Esophagus muscularis mucosa (tissue), 4 donors: ENCODE data around the gene DHX58. TPM values are rescaled to one million over a fixed set of nuclear protein-coding genes. Genes with fewer than 3 reads are reported as not detected.

Experiments used
- DNase-seq: peaks from one replicate; pipeline ENCODE4 v3.0.0-alpha.2; 2017; ENCODE audit errors: extremely low spot score
- H3K27ac ChIP-seq, 4 donors: fragments of 200-600 bp; sonication (generic); replicated peaks in 1 of 4; 1 replicate in 3 of 4; 2 replicates in 1 of 4; pipeline ENCODE4 v1.5.1; 2016 to 2019; ENCODE audit warnings: mild to moderate bottlenecking in 1 of 4
- H3K27me3 ChIP-seq, 4 donors: fragments of 200-600 bp; sonication (generic); one replicate each; pipeline versions ENCODE4 v1.5.1 to v1.6.0; 2016 to 2019
- H3K36me3 ChIP-seq, 4 donors: fragments of 200-600 bp; sonication (generic); one replicate each; pipeline ENCODE4 v1.5.1; 2016 to 2019
- H3K4me1 ChIP-seq, 4 donors: fragments of 200-600 bp; sonication (generic); one replicate each; pipeline ENCODE4 v1.5.1; 2016 to 2019
- H3K4me3 ChIP-seq, 4 donors: fragments of 200-600 bp; sonication (generic); 1 replicate in 2 of 4; 2 replicates in 2 of 4; pipeline ENCODE4 v1.5.1; 2016 to 2019; ENCODE audit warnings: mild to moderate bottlenecking in 4 of 4, moderate library complexity in 1 of 4
- H3K9me3 ChIP-seq, 4 donors: fragments of 200-600 bp; sonication (generic); 1 replicate in 3 of 4; 2 replicates in 1 of 4; pipeline ENCODE4 v1.5.1; 2016 to 2019
- EP300 ChIP-seq: sonication (generic); formaldehyde crosslinking; IDR thresholded peaks from one replicate; pipeline ENCODE4 v1.6.1; 2017; ENCODE audit warnings: antibody characterized with exemption
- POLR2A ChIP-seq: fragments of 450-650 bp; IDR thresholded peaks from one replicate; pipeline ENCODE4 v1.6.1; 2017; ENCODE audit warnings: antibody characterized with exemption, moderate library complexity, mild to moderate bottlenecking, low read depth
- POLR2AphosphoS5 ChIP-seq, 2 donors: sonication (generic); formaldehyde crosslinking; IDR thresholded peaks; one replicate each; pipeline ENCODE4 v1.6.1; 2017; ENCODE audit warnings: antibody characterized with exemption in 2 of 2
- WGBS: methylation state at CpG from one replicate; pipeline ENCODE4 v1.1.5; 2018; 5-methylcytosine and 5-hydroxymethylcytosine counted together
- intact Hi-C: fragments of 100-400 bp; cut with DNase I; formaldehyde crosslinking; loops from one replicate; pipeline ENCODE4 v1.15.1; 2023
- total RNA-seq, 4 donors: library from RNA; depleted of rRNA; stranded (reverse); fragments of >200 nt; gene quantifications; one replicate each; pipeline versions ENCODE4 v1.1.0 to v1.2.1, GENCODE V29; 2016
- TF ChIP-seq, protein P1 (sequence below), 3 experiments: fragments of 200-600 bp in 2 of 3; fragments of 450-650 bp in 1 of 3; sonication (generic) in 2 of 3; IDR thresholded peaks; one replicate each; pipeline ENCODE4 v1.5.1; 2017 to 2019; ENCODE audit warnings: antibody characterized with exemption in 3 of 3, mild to moderate bottlenecking in 2 of 3, moderate library complexity in 1 of 3

DHX58 gene
- total RNA-seq, 4 donors from 2014 or later, result 9.6 to 11.7 (median 11.3) TPM

DNA sequence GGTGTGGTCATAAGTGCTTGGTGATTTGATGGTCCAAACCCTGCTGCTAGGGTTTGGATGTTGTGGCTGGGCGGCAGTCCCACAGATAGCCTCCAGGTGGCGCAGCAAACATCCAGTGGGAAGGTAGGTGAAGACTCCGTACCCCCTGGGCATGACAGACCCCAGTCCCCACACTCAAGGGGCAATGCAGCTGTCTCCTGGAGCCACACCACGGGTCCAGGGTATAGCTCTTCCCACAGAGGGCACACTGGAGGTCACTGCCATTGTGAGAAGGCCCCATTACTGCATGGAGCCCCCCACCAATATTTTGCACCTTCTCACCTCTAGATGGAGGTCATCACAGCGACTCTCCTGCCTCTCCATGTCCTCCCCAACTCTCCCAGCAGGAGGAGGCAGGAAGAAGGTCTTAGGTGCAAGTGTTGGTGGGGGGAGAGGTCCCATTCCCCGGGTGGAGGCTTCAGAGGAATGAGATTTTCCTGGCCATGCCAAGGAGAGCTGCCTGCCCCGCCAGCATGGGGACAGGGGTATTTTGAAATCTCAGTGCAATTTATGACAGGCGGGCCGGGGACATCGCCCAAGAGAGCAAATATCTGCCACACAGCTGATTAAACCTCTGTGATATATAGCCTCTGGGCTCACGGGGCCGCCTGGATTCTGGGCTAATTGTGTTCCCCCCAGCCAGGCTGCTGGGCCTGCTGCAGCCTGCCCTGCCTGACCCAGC lies 45.0 kb downstream of the DHX58 start:
- H3K4me1 ChIP-seq, result peaks cover 6 to 9% (median 8%) of the 10 kb centered on the region in 4 donors
- no peaks in the 10 kb centered on the region for H3K9me3 ChIP-seq
- H3K27ac ChIP-seq, result no peak overlapping the region
- TF ChIP-seq, protein P1, sequence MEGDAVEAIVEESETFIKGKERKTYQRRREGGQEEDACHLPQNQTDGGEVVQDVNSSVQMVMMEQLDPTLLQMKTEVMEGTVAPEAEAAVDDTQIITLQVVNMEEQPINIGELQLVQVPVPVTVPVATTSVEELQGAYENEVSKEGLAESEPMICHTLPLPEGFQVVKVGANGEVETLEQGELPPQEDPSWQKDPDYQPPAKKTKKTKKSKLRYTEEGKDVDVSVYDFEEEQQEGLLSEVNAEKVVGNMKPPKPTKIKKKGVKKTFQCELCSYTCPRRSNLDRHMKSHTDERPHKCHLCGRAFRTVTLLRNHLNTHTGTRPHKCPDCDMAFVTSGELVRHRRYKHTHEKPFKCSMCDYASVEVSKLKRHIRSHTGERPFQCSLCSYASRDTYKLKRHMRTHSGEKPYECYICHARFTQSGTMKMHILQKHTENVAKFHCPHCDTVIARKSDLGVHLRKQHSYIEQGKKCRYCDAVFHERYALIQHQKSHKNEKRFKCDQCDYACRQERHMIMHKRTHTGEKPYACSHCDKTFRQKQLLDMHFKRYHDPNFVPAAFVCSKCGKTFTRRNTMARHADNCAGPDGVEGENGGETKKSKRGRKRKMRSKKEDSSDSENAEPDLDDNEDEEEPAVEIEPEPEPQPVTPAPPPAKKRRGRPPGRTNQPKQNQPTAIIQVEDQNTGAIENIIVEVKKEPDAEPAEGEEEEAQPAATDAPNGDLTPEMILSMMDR (IDR thresholded peaks at IDR 0.05), result peak; percentile 81 to 93 (median 84)
- TF ChIP-seq POLR2AphosphoS5 (IDR thresholded peaks at IDR 0.05), result no peak
- H3K36me3 ChIP-seq, result no peaks in the 10 kb centered on the region
- peak; percentile 93 for DNase-seq
- intact Hi-C loops, result loop anchor here (5.0 kb wide), 2 partner anchors 35 to 50 kb away; no protein-coding TSS in a partner anchor
- 55% methylated on average over 6 of the region's 12 CpGs for WGBS
- no peak overlapping the region for H3K4me3 ChIP-seq
- peaks cover 4 to 47% (median 12%) of the 10 kb centered on the region in 4 donors for H3K27me3 ChIP-seq

DNA sequence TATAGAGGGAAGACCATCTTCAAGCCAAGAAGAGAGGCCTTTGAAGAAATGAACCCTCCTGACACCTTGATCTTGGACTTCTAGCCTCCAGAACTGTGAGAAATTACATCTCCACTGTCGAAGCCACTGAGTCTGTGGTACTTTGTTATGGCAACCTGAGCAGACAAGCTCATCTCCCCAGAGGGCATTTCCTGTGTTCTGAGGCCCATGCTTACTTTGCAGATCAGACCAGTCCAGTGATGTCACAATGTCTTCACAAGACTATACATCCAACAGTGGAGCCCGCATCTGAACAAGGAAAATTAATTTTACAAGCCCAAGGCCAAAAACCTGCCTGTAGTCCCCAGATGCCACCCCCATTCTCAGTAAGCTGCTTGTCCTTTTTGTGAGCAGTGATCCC lies 47.3 kb downstream of the DHX58 start:
- H3K27me3 ChIP-seq, result peaks cover 0 to 24% (median 0%) of the 10 kb centered on the region in 4 donors
- H3K4me3 ChIP-seq, result no peak overlapping the region
- DNase-seq, result no peak
- intact Hi-C loops, result loop anchor here (5.0 kb wide), 2 partner anchors 37 to 52 kb away; no protein-coding TSS in a partner anchor
- H3K36me3 ChIP-seq, result no peaks in the 10 kb centered on the region
- no peak overlapping the region for H3K27ac ChIP-seq
- no peak for TF ChIP-seq POLR2A
- TF ChIP-seq, protein P1 (IDR thresholded peaks at IDR 0.05), result no peak
- no peak for TF ChIP-seq EP300
- TF ChIP-seq POLR2AphosphoS5 (IDR thresholded peaks at IDR 0.05), result no peak
- 85% methylated on average over 2 of the region's 2 CpGs for WGBS
- H3K9me3 ChIP-seq, result no peaks in the 10 kb centered on the region
- H3K4me1 ChIP-seq, result peaks cover 0 to 3% (median 0%) of the 10 kb centered on the region in 4 donors

DNA sequence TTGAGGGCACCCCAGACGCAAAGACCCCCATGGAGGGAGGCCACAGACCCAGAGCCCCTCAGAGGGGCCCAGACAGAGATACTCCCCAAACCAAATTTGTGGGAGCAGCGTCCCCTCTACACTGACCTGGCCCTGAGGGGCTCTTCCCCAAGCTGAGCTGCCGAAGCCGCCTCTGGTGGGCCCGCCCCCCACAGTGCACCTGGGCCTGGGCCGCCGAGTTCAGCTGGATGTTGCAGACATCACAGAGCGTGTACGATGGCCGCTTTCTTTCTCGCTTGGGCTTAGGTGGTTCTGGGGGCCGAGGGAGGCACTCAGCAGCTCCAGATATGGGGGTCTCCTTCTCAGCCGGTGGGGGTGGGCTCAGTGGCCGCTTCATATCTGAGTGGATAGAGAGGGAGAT lies 49.8 kb downstream of the DHX58 start:
- no peak overlapping the region for H3K4me3 ChIP-seq
- peaks cover 0 to 3% (median 0%) of the 10 kb centered on the region in 4 donors for H3K4me1 ChIP-seq
- DNase-seq, result no peak
- TF ChIP-seq, protein P1 (IDR thresholded peaks at IDR 0.05), result no peak
- no peak for TF ChIP-seq POLR2AphosphoS5 (IDR thresholded peaks at IDR 0.05)
- no peak for TF ChIP-seq EP300
- TF ChIP-seq POLR2A, result no peak
- 81% methylated on average over 13 of the region's 14 CpGs for WGBS
- no peaks in the 10 kb centered on the region for H3K9me3 ChIP-seq
- intact Hi-C loops, result no loop called here
- no peaks in the 10 kb centered on the region for H3K36me3 ChIP-seq
- peaks cover 0 to 23% (median 2%) of the 10 kb centered on the region in 4 donors for H3K27me3 ChIP-seq
- no peak overlapping the region for H3K27ac ChIP-seq

DNA sequence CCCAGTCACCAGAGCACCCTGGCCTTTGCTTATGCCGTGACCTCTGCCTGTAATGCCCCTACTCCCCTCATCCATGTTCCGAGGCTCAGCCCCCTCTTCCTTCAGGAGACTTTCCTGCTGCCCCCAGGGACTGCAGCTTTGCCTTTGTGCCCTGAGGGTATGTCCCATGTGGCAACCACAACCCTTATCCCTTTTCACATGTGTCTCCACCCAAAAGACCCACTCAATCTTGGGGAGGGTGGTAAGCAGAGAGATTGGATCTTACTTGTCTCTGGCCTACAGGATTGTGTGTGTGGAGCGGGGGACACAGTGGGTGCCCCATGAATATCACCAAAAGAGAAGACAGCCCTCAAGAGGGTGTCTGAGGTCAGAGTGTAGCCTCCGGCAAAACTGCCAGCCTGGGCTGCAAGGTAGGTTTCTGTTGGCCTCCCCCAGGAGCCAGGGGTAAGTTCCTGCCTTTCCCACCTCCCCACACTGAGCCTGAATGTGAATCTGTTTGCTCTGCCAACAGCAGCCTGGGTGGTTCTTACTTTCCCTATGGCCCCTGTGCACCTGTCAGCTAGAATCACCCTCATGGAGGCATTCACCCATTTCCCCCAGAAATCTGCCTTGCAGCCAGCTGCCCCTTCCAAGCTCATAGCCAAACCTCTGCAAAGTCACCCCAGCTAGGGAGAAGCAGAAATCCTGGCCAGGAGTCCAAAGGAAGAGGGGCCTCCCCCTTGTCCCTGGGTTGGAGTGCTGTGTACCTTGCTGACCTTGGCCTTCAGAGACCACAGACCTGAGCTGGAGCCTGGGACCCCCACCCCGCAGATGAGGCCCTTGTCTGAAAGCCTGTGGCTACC lies 50.6 kb downstream of the DHX58 start:
- DNase-seq, result no peak
- Histone ChIP-seq H3K4me3 (no peak overlapping the region), H3K4me1 (peaks cover 0 to 3% (median 0%) of the 10 kb centered on the region in 4 donors), H3K9me3 (no peaks in the 10 kb centered on the region), H3K27me3 (peaks cover 0 to 21% (median 2%) of the 10 kb centered on the region in 4 donors), H3K36me3 (no peaks in the 10 kb centered on the region), H3K27ac (no peak overlapping the region)
- intact Hi-C loops, result no loop called here
- TF ChIP-seq POLR2AphosphoS5 (IDR thresholded peaks at IDR 0.05) (no peak), EP300 (no peak), POLR2A (no peak)
- TF ChIP-seq, protein P1 (IDR thresholded peaks at IDR 0.05), result no peak
- WGBS, result 71% methylated on average over 4 of the region's 5 CpGs
